Fibroblast of upper back skin (primary cell): ENCODE results near the gene SLC2A10.
A peak's percentile ranks its signal among the peaks of the same experiment; 100 is the strongest.

ENCODE experiments used
- DNase-seq: peaks from one replicate; pipeline ENCODE4 v3.0.0-alpha.2; 2013

The SLC2A10 gene

DNA sequence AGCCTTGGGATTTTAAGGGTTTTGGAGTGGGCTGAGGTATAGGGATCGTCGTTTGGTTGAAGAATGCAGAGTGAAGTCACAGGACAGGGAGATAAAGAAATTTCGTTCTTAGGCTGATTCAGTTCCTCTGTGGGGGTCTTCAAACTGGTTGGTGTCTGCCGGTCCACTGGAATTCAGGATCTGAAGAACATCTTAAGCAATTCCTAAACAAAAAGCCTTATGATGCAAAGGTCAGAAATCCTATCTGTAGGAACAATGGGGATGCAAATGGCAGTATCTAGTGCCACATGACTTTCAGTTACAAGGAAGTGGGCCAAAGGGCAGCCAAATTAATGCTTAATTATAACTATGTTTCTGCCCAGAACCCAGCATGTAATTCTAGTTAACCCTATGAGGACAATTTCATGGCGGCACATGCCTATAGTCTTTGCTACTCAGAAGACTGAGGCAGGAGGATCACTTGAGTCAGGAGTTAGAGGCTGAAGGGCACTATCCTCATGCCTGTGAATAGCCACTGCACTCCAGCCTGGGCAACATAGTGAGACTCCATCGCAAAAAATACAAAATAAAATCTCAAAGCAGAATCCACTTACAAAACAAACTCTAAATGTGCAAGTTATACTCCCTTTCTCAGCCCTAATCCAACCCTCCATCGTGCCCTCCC is 4.6 kb upstream of the SLC2A10 start:
- DNase-seq = peak; percentile 40

DNA sequence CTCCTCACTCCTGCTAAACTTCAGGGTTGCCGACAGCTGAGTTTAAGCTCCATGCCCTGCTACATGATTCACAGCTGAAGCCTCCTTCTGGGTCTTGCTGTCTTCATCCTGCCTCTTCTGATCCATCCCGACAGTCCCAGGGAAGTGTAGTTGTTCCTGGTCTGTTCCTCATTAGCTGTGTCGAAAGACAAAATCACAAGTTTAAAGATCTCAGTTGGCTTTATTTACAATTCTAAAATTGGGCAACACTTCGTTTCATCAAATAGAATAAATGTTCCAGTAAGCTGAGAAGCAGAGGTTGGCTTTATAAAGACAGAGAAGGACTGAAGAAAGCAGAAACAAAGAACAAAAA is 4.1 kb upstream of the SLC2A10 start:
- peak; percentile 70 for DNase-seq

DNA sequence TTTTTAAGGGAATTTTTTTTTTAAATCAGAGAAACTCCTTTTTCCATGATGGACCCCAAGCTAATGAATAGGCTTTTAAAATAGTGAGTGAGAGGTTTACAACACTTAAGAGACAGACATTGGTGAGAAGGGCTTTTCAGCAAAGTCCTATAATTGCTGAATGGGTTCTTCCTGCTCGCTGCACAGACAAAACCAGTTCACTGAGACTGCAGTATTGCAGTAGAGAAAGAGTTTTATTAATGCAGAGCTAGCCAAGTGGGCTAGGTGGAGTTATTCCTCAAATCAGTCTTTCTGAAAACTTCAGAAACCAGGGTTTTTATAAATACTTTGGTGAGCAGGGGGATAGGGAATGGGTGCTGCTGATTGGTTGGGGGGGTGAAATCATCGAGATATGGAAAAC is 3.2 kb upstream of the SLC2A10 start:
- DNase-seq = no peak

DNA sequence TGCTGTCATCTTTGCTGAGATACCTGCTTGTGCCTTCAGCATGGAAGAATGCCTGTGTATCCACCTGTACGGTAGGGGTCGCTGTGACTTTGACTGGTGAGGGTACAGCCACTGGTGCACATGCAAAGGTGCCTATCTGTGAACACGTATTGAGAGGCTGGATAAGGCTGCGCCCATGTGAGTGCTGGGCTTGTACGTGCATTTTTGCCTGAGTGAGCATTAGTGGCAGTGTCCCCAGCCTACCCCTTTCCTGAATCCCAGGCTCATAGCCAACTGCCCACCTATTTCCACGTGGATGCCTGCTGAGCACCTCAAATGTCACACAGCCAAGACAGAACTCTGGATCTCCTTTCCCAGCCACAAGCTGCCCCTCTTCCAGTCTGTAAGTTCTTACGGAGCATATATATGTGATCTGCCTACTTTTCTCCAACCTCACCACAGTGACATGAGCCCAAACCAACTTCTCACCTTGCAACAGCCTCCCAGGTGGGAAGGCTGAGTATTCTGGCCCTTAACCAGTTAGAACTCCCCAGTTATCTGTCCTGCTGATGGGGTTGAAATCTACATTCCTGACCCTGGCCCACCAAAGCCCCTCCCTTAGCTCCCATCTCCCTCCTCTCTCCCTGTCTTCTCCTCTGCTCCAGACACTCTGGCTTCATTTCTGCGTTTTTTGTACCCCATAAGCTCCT is 1.1 kb upstream of the SLC2A10 start:
- no peak for DNase-seq

DNA sequence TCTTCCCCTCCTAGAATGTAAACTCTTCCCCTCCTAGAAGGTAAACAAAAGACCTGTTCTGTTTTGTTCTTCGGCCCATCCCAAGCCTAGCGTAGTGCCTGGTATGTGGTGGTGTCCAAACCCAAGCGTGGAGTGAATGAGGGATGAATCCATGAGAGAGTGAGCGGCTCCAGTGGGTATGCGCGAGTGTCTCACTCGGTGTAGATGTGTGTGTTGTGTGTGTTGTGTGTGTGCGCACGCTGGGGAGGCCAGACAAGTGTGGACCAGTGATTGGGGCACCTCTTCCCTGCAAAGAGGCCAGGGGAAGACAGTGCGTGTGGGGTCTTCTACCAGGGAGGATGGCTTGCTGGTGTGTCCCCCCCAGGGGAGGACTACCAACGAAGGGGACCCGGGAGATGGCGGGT is 392 bp upstream of the SLC2A10 start:
- no peak for DNase-seq

DNA sequence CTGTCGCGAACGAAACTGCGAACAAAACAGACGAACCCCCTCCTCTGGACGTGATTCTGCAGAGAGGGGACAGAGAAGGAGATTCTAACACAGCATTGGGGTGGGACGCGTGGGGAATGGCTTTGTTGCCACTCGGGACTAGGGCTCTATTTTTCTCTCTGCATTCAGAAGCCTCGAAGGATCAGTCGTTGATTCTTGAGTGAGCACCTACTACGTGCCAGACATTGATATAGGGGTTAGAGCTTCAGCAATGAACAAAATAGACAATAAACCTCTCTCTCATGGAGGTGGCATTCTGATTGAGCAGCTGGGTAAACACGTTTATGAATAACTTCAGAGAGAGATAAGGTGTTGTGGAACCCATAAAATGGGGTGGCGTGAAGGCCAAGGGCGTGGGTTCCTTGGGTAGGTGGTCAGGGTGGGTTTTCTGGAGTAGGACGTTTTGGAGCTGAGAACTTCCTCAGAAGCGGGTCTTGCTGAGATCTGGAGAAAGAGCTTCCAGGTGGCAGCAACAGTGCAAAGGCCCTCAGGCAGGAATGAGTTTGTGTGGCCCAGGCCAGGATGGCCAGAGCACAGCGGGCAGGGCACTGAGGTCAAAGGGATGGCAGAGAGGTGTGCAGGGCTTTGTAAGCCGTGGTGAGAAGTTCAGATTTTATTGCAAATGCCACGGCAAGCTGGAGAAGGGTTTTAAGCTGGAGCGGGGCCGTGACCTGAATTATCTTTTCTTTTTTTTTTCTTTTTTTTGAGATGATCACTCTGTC is 884 bp downstream of the SLC2A10 start:
- no peak for DNase-seq

DNA sequence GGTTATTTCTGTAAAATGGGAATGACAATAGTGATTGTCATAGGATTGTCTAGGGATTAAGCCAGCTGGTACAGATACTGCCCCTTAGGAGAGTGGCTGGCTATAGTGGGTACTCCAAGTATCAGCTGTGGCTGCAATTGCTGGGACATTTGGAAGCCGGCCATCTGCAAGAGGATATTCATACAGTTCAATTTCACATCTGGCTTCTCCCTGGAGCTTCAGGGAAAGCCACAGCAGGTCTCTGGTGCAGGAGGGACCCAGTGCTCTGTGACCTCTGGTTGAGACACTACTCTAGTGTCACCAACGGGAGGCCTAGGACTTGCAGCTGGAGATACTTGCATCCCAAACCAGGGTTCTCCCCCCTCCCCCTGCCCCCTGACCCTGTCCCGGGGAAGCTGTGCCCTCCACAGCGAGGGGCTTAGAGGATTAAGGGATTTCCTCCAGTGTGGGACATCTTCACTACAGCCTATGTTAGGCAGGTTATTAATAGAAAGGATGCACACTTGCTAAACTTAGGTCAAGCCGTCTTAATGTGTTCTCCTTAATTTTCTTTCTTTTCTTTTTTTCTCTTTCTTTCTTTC is 2.7 kb downstream of the SLC2A10 start:
- no peak for DNase-seq

DNA sequence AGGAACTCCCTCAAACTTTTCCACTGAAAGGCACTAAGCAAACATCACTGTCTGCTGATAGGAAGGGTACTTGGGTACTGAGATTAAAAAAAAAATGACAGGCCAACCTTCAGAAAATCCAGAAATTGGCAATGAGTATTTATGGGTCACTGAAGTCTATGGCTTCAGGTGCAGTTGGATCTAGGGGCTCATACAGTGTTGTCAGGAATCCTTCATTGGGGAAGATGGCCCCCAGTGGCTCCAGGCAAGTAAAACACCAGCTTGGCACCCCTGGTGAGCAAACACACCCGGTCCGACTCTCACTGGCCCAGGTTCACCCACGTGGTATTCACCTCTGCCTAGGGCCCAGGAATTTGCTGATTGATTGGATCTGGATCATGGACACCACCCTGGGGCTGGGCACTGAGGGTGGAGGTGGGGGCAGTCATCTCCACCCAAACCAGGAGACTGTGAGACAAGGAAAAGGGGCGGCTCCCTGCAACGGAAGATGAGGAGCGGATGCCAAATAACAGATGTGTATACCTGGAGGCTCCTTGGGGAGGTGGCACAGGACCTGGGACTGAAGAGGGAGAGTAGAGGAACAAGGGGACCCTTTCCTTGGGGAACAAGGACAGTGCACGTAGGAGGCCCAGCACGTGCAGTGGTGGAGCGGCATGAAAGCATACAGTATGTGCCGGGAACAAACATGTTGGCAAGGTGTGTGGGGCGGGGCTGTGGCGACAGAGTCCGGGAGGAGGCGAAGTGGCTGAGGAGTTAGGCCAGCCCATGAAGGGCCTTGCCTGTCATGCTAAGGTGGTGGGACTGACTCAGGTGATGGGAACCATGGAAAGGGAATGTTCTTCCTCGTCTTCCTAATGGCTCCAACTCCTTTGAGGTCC is 4.7 kb downstream of the SLC2A10 start:
- DNase-seq = no peak

DNA sequence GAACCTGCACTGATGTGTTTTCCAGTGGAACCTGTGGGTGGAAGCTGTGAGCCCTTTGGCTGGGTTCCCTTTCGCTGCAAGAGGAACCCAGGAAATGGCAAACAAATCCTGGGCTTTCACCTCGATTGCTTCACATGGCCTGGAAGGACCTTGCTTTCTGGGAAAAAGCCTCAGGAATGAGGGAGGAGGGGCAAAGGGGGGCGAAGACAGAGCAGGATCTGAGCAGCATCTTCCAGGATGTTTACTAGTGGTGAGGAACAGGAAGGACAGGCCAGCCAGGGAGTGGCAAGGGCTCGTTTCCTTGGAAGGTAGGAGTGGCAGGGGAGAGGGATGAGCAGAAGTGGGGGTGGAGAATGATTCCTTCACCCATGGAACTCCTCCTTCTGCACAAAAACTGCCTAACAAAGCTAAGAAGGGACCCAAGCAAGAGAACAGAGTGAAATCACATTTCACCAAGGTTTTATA is 5.9 kb downstream of the SLC2A10 start:
- peak; percentile 92 for DNase-seq

DNA sequence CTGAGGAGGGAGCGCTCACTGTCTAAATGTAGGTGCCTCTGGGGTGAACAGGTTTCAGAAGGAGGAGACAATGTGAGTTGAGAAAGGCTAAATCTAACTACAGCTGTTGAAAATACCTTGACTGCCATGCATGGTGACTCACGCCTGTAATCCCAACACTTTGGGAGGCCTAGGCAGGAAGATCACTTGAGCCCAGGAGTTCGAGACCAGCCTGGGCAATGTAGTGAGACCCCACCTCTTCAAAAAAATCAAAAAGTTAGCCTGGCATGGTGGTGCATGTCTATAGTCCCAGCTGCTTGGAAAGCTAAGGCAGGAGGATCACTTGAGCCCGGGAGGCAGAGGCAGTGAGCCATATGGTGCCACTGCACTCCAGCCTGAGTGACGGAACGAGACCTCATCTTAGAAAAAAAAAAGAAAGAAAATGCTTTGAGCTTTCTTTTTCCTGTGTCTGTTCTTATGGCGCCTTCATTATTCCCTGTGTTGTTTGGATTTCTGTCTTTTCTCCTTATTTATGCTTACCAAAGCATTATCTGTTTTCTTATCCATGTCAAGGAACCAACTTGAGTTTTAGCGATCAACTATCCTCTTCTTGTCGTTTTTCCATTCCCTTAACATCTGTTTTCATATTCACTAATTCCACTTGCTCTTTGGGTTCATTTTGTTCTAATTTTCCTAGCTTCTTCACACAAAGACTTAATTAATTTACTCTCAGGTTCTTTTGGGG is 8.5 kb downstream of the SLC2A10 start:
- DNase-seq = no peak

DNA sequence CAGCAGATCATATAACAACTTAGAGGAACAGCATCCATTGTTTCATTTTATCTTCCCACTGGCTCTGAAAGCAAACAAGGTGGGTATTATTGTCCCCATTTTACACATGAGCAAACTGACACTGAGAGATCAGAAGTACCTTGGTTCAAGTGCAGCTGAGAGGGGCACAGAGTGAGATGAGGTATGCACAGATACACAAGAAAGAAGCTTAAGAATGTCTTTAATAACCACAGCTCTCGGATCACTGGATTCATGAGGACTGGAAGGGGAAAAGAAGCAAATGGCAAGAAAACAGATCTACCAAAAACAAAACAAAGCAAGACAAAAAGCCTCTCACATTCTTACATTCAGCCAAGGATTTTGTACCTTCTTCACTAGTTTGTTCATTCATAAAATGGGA is 10.6 kb downstream of the SLC2A10 start:
- no peak for DNase-seq

DNA sequence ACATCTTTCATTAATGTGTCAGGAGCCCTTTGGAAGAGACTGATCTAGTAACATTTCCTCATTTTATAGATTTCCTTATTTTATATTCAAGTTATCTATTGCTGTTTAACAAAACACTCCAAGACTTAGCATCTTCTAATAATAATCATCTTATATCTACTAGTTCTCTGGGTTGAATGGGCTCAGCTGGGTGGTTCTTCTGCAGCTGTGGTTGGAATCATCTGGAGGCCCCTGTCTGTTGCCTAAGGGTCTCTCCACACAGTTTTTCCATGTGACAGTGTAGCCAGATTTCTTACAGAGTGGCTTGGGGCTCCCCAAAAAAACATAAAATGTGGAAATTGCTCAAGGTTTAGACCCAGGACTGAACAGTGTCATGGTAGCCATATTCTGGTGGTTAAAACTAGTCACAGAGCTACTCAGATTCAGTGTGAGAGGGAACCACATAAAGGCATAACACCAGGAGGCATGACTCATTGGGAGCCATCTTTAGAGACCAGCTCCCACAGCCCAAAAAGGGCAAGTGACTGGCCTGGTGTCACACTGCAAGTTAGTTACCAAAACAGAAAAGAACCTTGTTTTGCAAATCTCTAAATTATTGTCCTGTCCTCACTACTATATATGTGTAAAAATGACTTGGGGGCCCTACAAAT is 11.5 kb downstream of the SLC2A10 start:
- no peak for DNase-seq

DNA sequence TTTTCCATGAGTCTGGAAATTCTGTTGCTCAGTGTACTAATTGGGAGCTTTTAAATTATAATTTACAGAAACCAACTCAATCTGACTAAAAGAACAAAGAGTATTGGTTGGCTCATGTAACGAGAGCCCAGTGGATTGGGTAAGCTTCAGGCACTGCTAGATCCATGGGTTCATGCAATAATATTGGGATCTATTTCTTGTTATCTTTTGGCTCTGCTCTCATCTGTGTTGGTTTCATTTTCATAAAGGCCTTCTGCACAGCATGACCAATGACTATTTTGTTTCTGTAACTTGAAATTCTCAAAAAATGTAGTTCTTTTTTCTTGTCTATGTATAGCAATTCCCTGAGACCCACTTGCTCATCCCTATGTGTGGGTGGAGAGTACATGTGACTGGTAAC is 12.0 kb downstream of the SLC2A10 start:
- no peak for DNase-seq

DNA sequence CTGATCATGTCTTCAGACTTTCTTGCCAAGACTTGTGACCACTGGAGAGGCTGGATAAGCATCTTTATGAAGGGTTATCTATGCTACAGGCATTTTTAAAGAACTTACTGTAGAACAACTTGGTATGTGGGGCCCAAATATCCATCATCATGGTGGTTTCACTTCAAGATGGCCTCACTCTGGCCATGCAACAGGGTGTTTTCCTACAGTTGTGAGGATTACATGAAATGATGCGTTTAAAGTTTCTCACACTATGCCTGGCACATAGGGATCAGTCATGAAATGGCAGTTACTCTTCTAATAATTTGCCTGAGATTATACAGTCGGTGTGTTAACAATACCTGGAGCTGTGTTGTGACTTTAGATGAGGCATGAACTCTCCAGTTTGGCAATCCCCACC is 13.0 kb downstream of the SLC2A10 start:
- no peak for DNase-seq

DNA sequence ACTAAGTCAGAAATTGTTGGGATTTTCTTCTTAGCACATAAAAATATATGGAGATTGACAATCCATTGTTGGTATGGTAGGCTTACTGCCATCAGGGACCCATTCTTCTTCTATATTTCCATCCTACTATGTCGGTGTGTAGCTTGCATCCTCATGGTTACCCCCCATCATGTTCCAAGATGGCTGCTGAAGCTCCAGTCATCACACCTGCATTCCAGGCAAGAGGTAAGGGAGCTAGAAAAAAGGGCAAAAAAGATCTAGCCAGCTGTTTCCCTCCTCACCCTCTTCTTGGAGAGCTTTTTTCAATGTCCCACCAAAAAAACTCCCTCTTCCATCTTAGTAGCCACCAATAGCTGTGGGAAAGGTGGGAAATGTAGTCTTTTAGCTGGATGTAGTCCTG is 13.6 kb downstream of the SLC2A10 start:
- DNase-seq = no peak

DNA sequence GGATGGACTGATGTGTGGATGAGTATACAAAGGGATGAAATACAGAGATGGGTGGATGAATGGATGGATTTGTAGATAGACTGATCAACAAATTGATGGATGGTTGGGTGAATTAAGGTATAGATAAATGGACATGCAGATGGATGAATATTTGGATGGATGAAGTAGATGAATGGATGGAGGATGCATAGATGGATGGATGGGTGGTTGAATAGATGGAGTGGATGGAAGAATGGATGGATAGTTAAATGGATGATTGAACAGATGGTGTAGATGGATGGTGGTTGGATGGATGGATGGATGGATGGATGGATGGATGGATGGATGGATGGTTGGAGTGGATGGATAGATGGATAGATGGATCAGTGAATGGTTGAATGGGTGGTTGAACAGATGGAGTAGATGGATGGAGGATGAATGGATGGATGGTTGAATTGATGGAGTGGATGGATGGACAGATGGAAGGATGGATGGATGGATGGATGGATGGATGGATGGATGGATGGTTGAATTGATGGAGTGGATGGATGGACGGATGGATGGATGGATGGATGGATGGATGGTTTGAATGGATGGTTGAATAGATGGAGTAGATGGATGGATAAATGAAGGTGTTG is 15.0 kb downstream of the SLC2A10 start:
- no peak for DNase-seq

DNA sequence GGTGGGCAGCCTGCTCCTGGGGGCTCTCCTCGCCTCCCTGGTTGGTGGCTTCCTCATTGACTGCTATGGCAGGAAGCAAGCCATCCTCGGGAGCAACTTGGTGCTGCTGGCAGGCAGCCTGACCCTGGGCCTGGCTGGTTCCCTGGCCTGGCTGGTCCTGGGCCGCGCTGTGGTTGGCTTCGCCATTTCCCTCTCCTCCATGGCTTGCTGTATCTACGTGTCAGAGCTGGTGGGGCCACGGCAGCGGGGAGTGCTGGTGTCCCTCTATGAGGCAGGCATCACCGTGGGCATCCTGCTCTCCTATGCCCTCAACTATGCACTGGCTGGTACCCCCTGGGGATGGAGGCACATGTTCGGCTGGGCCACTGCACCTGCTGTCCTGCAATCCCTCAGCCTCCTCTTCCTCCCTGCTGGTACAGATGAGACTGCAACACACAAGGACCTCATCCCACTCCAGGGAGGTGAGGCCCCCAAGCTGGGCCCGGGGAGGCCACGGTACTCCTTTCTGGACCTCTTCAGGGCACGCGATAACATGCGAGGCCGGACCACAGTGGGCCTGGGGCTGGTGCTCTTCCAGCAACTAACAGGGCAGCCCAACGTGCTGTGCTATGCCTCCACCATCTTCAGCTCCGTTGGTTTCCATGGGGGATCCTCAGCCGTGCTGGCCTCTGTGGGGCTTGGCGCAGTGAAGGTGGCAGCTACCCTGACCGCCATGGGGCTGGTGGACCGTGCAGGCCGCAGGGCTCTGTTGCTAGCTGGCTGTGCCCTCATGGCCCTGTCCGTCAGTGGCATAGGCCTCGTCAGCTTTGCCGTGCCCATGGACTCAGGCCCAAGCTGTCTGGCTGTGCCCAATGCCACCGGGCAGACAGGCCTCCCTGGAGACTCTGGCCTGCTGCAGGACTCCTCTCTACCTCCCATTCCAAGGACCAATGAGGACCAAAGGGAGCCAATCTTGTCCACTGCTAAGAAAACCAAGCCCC is 16.0 kb downstream of the SLC2A10 start:
- no peak for DNase-seq

DNA sequence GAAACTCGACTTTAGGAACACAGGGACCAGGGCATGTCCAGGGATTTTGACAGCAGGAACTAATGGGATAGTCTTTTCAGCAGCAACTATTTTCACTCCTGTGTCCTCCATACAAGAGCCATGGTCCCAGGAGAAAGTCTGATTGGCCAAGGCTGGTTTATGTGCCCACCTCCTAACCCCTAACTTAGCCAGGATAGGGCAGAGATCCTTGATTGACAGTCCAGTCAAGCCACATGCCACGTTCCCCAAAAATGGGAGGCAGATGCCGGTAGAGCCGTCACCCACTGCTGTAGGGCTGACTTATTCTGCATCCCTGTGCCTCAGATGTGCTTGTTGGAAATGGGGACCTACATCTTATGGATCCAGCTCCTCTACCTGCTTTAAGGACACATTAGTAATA is 22.3 kb downstream of the SLC2A10 start:
- no peak for DNase-seq

DNA sequence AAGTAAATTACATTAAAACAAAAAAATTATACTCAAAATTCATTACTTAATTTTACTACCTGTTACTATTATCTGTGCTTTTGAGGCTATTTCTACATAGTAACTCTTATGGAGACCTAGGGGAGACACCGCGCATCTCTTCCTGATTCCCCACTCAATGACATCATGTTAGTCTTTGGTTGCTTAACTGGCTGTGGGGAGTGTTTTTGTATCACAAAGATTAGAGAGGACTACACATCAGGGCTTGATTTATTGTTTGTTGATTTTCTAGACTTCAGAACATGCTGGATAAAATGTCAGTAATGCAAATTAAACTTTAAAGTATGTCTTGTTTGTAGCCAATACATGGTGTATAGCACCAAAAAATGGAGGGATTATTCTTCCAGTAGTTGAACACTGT is 26.0 kb downstream of the SLC2A10 start:
- no peak for DNase-seq
